GM12892 (cell line): ENCODE measurements around the gene RPGRIP1L.

Experiments used
- POLR2A ChIP-seq: IDR thresholded peaks from 2 replicates; pipeline ENCODE4 v1.6.1; 2011; ENCODE audit warnings: low read depth, low read length, control low read depth
- TAF1 ChIP-seq: IDR thresholded peaks from 2 replicates; pipeline ENCODE4 v1.6.1; 2011; ENCODE audit warnings: low read depth, mild to moderate bottlenecking, control low read depth, low read length, borderline replicate concordance

DNA sequence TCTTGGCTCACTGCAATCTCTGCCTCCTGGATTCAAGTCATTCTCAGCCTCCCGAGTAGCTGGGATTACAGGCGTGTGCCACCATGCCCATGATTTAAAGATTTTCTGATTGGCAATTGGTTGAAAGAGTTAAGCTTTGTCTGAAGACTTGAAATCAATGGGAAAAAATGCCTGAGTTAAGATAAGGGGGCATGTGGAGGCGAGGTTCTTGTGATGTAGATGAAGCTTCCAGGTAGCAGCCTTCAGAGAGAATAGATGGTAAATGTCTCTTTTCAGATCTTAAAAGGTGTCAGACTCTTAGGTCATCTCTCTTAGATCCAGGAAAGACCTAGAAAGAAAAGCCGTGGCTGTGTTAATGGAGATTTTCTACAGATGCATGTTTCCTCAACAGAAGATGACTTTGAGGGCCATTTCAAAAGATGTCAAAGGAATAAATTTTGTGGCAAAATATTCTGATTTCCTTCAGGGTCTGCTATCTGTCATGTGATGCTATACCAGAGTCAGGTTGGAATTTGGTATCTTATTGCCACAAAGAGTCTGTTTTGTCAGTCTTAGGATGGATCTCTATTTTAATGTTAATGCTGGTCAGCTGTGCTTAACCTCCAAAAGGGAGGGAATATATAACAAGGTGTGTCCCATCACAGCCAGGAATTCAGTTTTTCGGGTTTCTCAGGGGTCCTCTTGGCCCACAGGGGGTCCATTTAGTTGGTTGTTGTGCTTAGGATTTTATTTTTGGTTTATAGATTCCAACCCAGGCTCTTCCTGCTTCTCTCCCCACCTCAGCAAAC is 142.4 kb downstream of the RPGRIP1L start:
- TF ChIP-seq POLR2A (no peak), TAF1 (no peak)
